AG04450 (cell line): ENCODE data around the gene SEC14L1. TPM values are rescaled to one million over a fixed set of nuclear protein-coding genes. Genes with fewer than 3 reads are reported as not detected.
"Not testable (repeated sequence)": the region's sequence is repeated elsewhere in the genome, so short reads cannot be mapped to it uniquely, and the experiment has no call there.

Experiments used
- CTCF ChIA-PET: fragments of 300-600, 350-600 bp; formaldehyde crosslinking; extraction: SDS; loops from one replicate; lab custom pipeline; 2022; ENCODE audit warnings: antibody characterized with exemption, inconsistent platforms; lab: Charles Lee
- POLR2A ChIA-PET: fragments of 350-600 bp; formaldehyde crosslinking; extraction: SDS; loops from one replicate; lab custom pipeline; 2021; ENCODE audit warnings: antibody characterized with exemption, inconsistent platforms; lab: Yijun Ruan, JAX
- DNase-seq: peaks from one replicate; pipeline ENCODE4 v3.0.0-alpha.2; 2011; ENCODE audit warnings: low read depth, low spot score
- H3K27ac ChIP-seq: one replicate; pipeline ENCODE4 v1.5.1; 2012; ENCODE audit warnings: low read depth, low read length, control low read depth
- H3K27me3 ChIP-seq: one replicate; pipeline ENCODE4 v1.6.0; 2012; ENCODE audit warnings: low read length; ENCODE audit not compliant: control insufficient read depth, insufficient read depth
- H3K4me3 ChIP-seq: 2 replicates; pipeline ENCODE4 v1.5.1; 2011; ENCODE audit warnings: mild to moderate bottlenecking, low read depth, low read length, control low read depth
- H3K9me3 ChIP-seq: 2 replicates; pipeline ENCODE4 v1.5.1; 2012; ENCODE audit warnings: low read length; ENCODE audit not compliant: control insufficient read depth, insufficient read depth
- CTCF ChIP-seq: IDR thresholded peaks from 2 replicates; pipeline ENCODE4 v1.5.1; 2011; ENCODE audit warnings: low read depth, low read length, control low read depth, inconsistent platforms
- polyA plus RNA-seq: library from polyadenylated mRNA; depleted of rRNA; stranded (reverse); fragments of >200 nt; gene quantifications from 2 replicates; pipeline ENCODE4 v1.2.3, GENCODE V29; 2011

The SEC14L1 gene
- polyA plus RNA-seq, 1 experiment = 38.7 TPM

- DNase-seq = no peak
- no peak overlapping the region for H3K27ac ChIP-seq
- ChIA-PET CTCF (no interaction called here), POLR2A (no interaction called here)
- no peaks in the 10 kb centered on the region for H3K27me3 ChIP-seq
- no peak for TF ChIP-seq CTCF
- no peak overlapping the region for H3K4me3 ChIP-seq
- H3K9me3 ChIP-seq = no peaks in the 10 kb centered on the region
These were observed 12.7 kb downstream of the SEC14L1 start for GRCh38 chr17:77153472-77153871.

- no peak for DNase-seq
- CTCF ChIA-PET = interaction anchor here (1.1 kb wide), 1 partner anchor 27 kb away, joined by 3 read pairs; no protein-coding TSS in a partner anchor
- Histone ChIP-seq H3K9me3 (no peaks in the 10 kb centered on the region), H3K27ac (no peak overlapping the region), H3K27me3 (no peaks in the 10 kb centered on the region), H3K4me3 (no peak overlapping the region)
- POLR2A ChIA-PET = no interaction called here
- TF ChIP-seq CTCF = no peak
These were observed 13.3 kb downstream of the SEC14L1 start for GRCh38 chr17:77153999-77154586.

- TF ChIP-seq CTCF = no peak
- ChIA-PET CTCF (interaction anchor here (1.1 kb wide), 1 partner anchor 26 kb away, joined by 3 read pairs; no protein-coding TSS in a partner anchor), POLR2A (no interaction called here)
- H3K27me3 ChIP-seq = no peaks in the 10 kb centered on the region
- H3K9me3 ChIP-seq = no peaks in the 10 kb centered on the region
- H3K4me3 ChIP-seq = no peak overlapping the region
- no peak overlapping the region for H3K27ac ChIP-seq
- DNase-seq = no peak
These were observed 14.4 kb downstream of the SEC14L1 start for GRCh38 chr17:77155125-77155524.

- POLR2A ChIA-PET = not testable (repeated sequence)
These were observed 17.0 kb downstream of the SEC14L1 start for GRCh38 chr17:77157766-77158165.

GRCh38 chr17:77160091-77160874 lies 19.5 kb downstream of the SEC14L1 start:
- H3K27ac ChIP-seq = no peak overlapping the region
- ChIA-PET CTCF (interaction anchor here (0.6 to 3.2 kb wide), 3 partner anchors 64 to 254 kb away, joined by 4 to 16 read pairs (median 8); no protein-coding TSS in a partner anchor), POLR2A (interaction anchor here (0.6 to 1.5 kb wide), 3 partner anchors 23 to 35 kb away, joined by 3 read pairs; no protein-coding TSS in a partner anchor)
- DNase-seq = no peak
- no peak for TF ChIP-seq CTCF
- no peak overlapping the region for H3K4me3 ChIP-seq
- H3K27me3 ChIP-seq = no peaks in the 10 kb centered on the region
- no peaks in the 10 kb centered on the region; the same call in 1 of the 2 replicates for H3K9me3 ChIP-seq

More at GRCh38 chr17:77157766-77158165, 17.0 kb downstream of the SEC14L1 start:
- not testable (repeated sequence) for H3K4me3 ChIP-seq, H3K9me3 ChIP-seq, H3K27me3 ChIP-seq, H3K27ac ChIP-seq, DNase-seq
- CTCF ChIA-PET = interaction anchor here (0.5 kb wide), 1 partner anchor 69 kb away, joined by 3 read pairs; no protein-coding TSS in a partner anchor
